GM21619 (cell line): ENCODE data around the gene POLR2E.

Source experiments
- ATAC-seq: cut with Tn5 transposase; IDR thresholded peaks from one replicate; pipeline ENCODE4 v1.9.1; 2021; ENCODE audit not compliant: unreplicated experiment

The POLR2E gene

GRCh38 chr19:1082165-1082927 is 12.8 kb downstream of the POLR2E start:
- no peak for ATAC-seq

GRCh38 chr19:1081301-1082164 is 13.6 kb downstream of the POLR2E start:
- no peak for ATAC-seq

DNA sequence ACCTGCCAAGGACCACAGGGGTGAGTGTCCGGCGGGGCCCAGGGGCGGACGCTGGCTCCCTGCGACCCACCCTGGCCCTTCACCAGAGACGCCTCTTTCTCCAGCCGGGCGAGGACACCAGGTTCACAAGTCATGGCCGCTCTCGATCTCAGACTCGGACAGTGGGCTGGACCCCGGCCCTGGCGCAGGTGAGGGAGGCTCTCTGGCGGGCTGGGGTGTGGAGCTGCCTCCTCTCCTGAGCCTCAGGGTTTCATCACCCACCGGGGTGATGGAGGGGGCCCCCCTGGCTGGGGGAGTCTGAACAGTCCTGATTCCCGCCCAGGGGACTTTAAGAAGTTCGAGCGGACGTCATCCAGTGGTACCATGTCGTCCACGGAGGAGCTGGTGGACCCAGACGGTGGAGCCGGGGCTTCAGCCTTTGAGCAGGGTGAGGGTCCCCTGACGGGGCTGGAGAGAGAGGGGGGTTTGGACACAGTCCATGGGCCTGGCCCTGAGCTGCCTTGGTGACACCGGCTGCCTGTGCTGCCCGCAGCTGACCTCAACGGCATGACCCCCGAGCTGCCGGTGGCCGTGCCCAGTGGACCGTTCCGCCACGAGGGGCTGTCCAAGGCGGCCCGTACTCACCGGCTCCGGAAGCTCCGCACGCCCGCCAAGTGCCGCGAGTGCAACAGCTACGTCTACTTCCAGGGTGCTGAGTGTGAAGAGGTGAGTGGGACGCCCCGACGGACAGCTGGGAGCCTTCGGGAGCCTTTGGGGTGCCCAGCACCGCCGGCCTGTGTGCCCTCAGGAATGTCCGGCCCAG is 14.6 kb downstream of the POLR2E start:
- no peak for ATAC-seq

- no peak for ATAC-seq
These were observed 15.5 kb downstream of the POLR2E start for GRCh38 chr19:1079566-1080111.

GRCh38 chr19:1076951-1077350 is 18.2 kb downstream of the POLR2E start:
- ATAC-seq: peak; percentile 51

GRCh38 chr19:1076046-1076386 is 19.2 kb downstream of the POLR2E start:
- no peak for ATAC-seq

DNA sequence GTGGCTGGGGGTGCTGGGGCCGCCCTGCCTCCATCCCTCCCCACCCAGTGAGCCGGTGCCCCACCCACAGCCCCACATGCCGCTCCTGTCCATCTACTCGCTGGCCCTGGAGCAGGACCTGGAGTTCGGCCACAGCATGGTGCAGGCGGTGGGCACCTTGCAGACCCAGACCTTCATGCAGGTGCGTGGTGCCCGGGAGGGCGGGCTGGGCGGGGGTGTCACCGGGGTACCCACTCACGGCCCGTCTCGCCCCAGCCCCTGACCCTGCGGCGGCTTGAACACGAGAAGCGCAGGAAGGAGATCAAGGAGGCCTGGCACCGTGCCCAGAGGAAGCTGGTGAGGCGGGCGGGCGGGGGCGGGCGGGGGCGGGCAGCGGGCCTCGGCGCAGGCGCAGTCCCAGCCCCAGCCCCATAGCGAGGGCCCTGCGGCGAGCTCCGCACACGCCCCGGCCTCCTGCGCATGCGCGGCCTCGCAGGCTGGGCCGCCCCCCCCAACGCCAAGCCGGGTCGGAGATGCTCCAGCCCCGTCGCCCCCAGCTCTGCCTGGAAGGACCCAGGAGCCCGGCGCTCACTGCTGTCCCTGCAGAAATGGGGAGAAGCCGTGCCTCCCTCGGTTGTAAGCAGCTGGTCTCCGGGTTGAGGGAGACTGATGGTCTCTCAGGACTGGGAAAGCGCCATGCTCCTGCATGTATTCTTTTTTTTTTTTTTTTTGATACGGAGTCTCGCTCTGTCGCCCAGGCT is 20.5 kb downstream of the POLR2E start:
- ATAC-seq: no peak

DNA sequence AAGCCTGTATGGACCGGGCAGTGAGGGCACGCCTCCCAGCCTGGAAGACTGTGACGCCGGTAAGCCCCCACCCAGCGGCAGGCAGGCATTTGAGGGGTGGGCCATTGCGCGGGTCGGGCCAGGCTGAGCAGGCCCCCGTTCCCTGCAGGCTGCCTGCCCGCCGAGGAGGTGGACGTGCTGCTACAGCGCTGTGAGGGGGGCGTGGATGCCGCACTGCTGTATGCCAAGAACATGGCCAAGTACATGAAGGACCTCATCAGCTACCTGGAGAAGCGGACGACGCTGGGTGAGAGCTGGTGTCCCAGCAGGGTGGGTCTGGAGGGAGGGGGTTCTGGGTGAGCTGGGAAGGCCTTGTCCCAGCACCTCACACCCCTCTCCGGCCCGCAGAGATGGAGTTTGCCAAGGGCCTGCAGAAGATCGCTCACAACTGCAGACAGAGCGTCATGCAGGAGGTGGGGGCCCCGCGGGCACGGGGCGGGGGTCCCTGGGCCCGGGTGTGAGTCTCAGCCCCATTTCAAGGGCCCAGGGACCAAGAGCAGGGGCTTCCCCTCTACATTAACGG is 21.1 kb downstream of the POLR2E start:
- no peak for ATAC-seq

DNA sequence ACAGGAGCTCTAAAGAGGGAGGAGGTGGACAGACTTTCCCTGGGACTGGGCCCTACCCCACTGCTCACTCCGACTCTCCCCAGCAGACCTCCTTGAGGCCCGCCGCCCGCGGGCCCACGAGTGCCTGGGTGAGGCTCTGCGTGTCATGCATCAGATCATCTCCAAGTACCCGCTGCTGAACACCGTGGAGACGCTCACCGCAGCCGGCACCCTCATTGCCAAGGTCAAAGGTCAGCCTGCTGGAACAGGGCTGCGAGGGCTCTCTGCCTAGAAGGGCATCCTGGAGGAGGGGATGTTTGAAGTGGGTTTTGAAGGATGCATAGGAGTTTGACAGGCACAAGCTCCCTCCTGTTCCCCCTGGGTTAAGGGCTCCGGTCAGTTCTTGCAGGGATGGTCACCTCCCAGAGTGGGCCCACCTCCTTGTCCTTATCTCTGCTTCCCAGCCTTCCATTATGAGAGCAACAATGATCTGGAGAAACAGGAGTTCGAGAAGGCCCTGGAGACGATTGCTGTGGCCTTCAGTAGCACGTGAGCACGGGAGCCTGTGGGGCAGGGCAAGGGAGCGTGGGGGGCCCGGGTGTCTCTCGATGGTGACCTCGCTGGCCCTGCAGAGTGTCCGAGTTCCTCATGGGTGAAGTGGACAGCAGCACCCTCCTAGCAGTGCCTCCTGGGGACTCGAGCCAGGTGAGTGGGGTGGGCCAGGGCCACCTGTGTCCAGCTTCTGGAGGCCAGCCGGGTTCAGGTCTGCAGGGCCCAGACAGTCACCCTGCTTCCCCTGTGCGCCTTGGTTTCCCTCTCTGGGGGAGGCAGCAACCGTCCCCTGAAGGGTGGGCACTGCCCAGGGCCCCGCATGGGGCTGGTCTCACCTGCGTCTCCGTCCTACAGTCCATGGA is 21.9 kb downstream of the POLR2E start:
- ATAC-seq: no peak

DNA sequence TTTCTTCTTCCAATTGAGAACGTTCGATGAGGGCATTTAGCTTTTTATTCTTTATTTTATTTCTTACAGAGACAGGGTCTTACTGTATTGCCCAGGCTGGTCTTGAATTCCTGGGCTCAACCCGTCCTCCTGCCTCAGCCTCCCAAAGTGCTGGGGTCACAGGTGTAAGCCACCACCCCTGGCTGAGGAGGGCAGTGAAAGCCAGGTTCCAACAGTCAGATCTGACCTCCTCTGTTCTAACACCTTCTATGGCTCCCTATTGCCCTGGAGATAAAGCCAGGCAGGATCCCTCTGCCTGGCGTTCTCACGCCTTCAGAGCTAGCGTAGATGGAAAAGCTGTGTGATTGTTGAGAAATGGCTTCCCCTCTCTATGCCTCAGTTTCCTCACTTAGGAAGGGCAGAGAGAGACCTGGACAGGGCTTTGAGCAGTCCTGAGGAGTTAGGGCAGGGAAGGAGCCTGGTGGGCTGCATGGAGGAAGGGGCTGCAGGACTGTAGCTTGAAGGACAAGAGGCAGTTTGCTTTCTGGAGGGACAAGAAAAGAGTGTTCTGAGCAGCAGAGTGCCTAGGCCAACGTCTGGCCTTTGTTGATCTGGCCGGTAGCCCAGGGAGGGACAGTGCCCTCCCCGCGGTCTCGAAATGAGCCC is 22.7 kb downstream of the POLR2E start:
- no peak for ATAC-seq

- ATAC-seq: no peak
These were observed 24.0 kb downstream of the POLR2E start for GRCh38 chr19:1070931-1071791.

GRCh38 chr19:1070576-1070930 is 24.6 kb downstream of the POLR2E start:
- ATAC-seq: no peak

GRCh38 chr19:1069009-1069779 is 26.0 kb downstream of the POLR2E start:
- ATAC-seq: no peak

- ATAC-seq: no peak
These were observed 26.9 kb downstream of the POLR2E start for GRCh38 chr19:1068009-1069001.

- no peak for ATAC-seq
These were observed 27.7 kb downstream of the POLR2E start for GRCh38 chr19:1067341-1067957.
